Smooth muscle cell (in vitro differentiated cells): ENCODE measurements around the gene PSD. TPM values are rescaled to one million over a fixed set of nuclear protein-coding genes. Genes with fewer than 3 reads are reported as not detected.

Experiments
- DNase-seq: peaks from one replicate; lab custom pipeline; 2025; ENCODE audit not compliant: unreplicated experiment; lab: John Stamatoyannopoulos, UW
- H2AFZ ChIP-seq: fragments of 200-600 bp; sonication (generic); 2 replicates; pipeline ENCODE4 v1.6.0; 2016; ENCODE audit warnings: antibody characterized with exemption, low read depth, mild to moderate bottlenecking
- H3F3A ChIP-seq: fragments of 200-600 bp; sonication (generic); 2 replicates; pipeline ENCODE4 v1.6.0; 2017; ENCODE audit warnings: antibody characterized with exemption, low read depth
- H3K27ac ChIP-seq: fragments of 200-600 bp; sonication (generic); 2 replicates; pipeline ENCODE4 v1.5.1; 2016; ENCODE audit warnings: low read depth, mild to moderate bottlenecking
- H3K27me3 ChIP-seq: fragments of 200-600 bp; sonication (generic); 2 replicates; pipeline ENCODE4 v1.6.1; 2016; ENCODE audit warnings: low read depth, mild to moderate bottlenecking
- H3K36me3 ChIP-seq: fragments of 200-600 bp; sonication (generic); 2 replicates; pipeline ENCODE4 v1.5.1; 2016; ENCODE audit warnings: low read depth
- H3K4me1 ChIP-seq: fragments of 200-600 bp; sonication (generic); 2 replicates; pipeline ENCODE4 v1.5.1; 2016; ENCODE audit warnings: low read depth
- H3K4me2 ChIP-seq: fragments of 200-600 bp; sonication (generic); 2 replicates; pipeline ENCODE4 v1.6.0; 2016; ENCODE audit warnings: mild to moderate bottlenecking
- H3K4me3 ChIP-seq: fragments of 200-600 bp; sonication (generic); 2 replicates; pipeline ENCODE4 v1.5.1; 2016; ENCODE audit warnings: mild to moderate bottlenecking
- H3K79me2 ChIP-seq: fragments of 200-600 bp; sonication (generic); 2 replicates; pipeline ENCODE4 v1.6.0; 2016; ENCODE audit warnings: low read depth, mild to moderate bottlenecking
- H3K9ac ChIP-seq: fragments of 200-600 bp; sonication (generic); 2 replicates; pipeline ENCODE4 v1.6.0; 2016; ENCODE audit warnings: low read depth
- H3K9me3 ChIP-seq: fragments of 200-600 bp; sonication (generic); replicated peaks from 2 replicates; pipeline ENCODE4 v1.5.1; 2016; ENCODE audit warnings: low read depth
- H4K20me1 ChIP-seq: fragments of 200-600 bp; sonication (generic); 2 replicates; pipeline ENCODE4 v1.6.0; 2016; ENCODE audit warnings: low read depth
- CTCF ChIP-seq: fragments of 200-600 bp; sonication (generic); IDR thresholded peaks from 2 replicates; pipeline ENCODE4 v1.5.1; 2017; ENCODE audit warnings: borderline replicate concordance, mild to moderate bottlenecking, antibody characterized with exemption; ENCODE audit not compliant: insufficient read depth, poor library complexity, severe bottlenecking
- WGBS: methylation state at CpG from one replicate; pipeline ENCODE4 v1.1.7; 2016; ENCODE audit warnings: low lambda C conversion rate; 5-methylcytosine and 5-hydroxymethylcytosine counted together
- polyA plus RNA-seq: library from polyadenylated mRNA; unstranded; fragments of >200 nt; fragmentation: Nextera tagmentation; extraction: Ambion mirVana; gene quantifications from 2 replicates; pipeline ENCODE4 v1.2.1, GENCODE V29; 2016
- total RNA-seq: library from RNA; depleted of rRNA; stranded (reverse); fragments of >200 nt; gene quantifications from 2 replicates; pipeline ENCODE4 v1.2.3, GENCODE V29; 2014

The PSD gene
- total and polyA plus RNA-seq, 2 experiments from 2014 or later, result 4.1 to 31.6 TPM

DNA sequence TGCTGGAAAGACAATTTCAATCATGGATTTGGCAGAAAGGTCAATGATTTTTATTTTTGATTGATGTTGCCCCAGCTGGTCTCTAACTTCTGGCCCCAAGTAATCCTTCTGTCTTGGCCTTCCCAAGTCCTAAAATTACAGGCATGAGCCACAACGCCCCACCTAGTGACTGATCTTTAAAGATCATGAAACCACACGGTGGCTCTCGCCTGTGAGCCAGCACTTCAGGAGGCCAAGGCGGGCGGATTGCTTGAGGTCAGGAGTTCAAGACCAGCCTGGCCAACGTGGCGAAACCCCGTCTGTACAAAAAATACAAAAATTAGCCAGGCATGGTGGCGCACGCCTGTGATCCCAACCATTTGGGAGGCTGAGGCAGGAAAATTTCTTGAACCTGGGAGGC is 45.4 kb upstream of the PSD start:
- H3K9me3 ChIP-seq, result no peaks in the 10 kb centered on the region
- no peak overlapping the region for H3K4me2 ChIP-seq
- no peaks in the 10 kb centered on the region for H3F3A ChIP-seq
- WGBS, result 90% methylated on average over 10 of the region's 10 CpGs
- H3K79me2 ChIP-seq, result no peaks in the 10 kb centered on the region
- DNase-seq, result no peak
- no peaks in the 10 kb centered on the region for H4K20me1 ChIP-seq
- H3K36me3 ChIP-seq, result no peaks in the 10 kb centered on the region
- no peak overlapping the region for H3K9ac ChIP-seq
- TF ChIP-seq CTCF, result no peak
- no peak overlapping the region for H3K27ac ChIP-seq
- no peaks in the 10 kb centered on the region for H3K27me3 ChIP-seq
- H3K4me1 ChIP-seq, result peaks cover 10% of the 10 kb centered on the region
- H3K4me3 ChIP-seq, result no peak overlapping the region
- H2AFZ ChIP-seq, result no peak overlapping the region

DNA sequence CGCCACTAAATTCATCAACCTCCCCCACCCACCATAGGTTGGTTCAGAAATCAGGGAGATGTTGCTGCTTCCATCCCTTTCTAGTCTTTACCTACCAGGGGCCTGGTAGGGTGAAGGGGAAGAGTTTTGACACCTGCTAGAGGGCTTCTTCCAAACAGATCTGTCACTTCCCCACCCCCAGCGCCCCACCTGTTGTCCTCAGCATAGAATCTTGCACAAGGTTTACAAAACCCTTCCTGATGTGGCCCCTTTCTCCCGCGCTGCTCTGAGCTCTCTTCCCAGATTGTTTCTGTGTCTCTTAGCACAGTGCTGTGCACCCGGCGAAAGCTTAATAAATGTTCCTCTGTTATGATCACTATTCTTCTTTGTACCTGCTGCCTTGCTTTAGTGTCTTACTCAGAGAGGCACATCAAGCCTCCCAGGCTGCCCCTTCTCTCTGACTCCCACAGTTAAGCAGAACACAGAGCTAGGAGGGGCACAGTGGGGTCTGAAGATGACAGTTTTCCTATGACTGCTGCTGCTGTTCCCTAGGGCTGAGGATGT is 44.0 kb upstream of the PSD start:
- peak overlapping the region; percentile 23 for H3K4me3 ChIP-seq

GRCh38 chr10:102461187-102462054 is 42.8 kb upstream of the PSD start:
- no peaks in the 10 kb centered on the region for H3K27me3 ChIP-seq
- WGBS, result 3% methylated on average over 48 of the region's 54 CpGs
- H3K4me3 ChIP-seq, result peak overlapping the region; percentile 60
- H3K27ac ChIP-seq, result no peak overlapping the region
- no peak overlapping the region for H3K9ac ChIP-seq
- TF ChIP-seq CTCF, result no peak
- peaks cover 10% of the 10 kb centered on the region for H3K4me1 ChIP-seq
- no peaks in the 10 kb centered on the region for H3K79me2 ChIP-seq
- no peaks in the 10 kb centered on the region for H4K20me1 ChIP-seq
- DNase-seq, result peak; percentile 22
- peaks cover 3% of the 10 kb centered on the region for H3F3A ChIP-seq
- peak overlapping the region; percentile 69 for H2AFZ ChIP-seq
- H3K4me2 ChIP-seq, result peak overlapping the region; percentile 97
- H3K9me3 ChIP-seq, result no peaks in the 10 kb centered on the region
- H3K36me3 ChIP-seq, result no peaks in the 10 kb centered on the region

More for the DNA sequence above, 44.0 kb upstream of the PSD start:
- no peaks in the 10 kb centered on the region for H3K36me3 ChIP-seq
- no peaks in the 10 kb centered on the region for H3F3A ChIP-seq
- WGBS, result 70% methylated on average over 6 of the region's 6 CpGs
- no peak for TF ChIP-seq CTCF
- no peak overlapping the region for H2AFZ ChIP-seq
- no peak overlapping the region for H3K9ac ChIP-seq
- peak overlapping the region; percentile 74 for H3K4me2 ChIP-seq
- H4K20me1 ChIP-seq, result no peaks in the 10 kb centered on the region
- no peaks in the 10 kb centered on the region for H3K79me2 ChIP-seq
- no peak overlapping the region for H3K27ac ChIP-seq
- no peaks in the 10 kb centered on the region for H3K27me3 ChIP-seq
- H3K4me1 ChIP-seq, result peaks cover 10% of the 10 kb centered on the region
- no peak for DNase-seq
- no peaks in the 10 kb centered on the region for H3K9me3 ChIP-seq

GRCh38 chr10:102460836-102461186 is 42.2 kb upstream of the PSD start:
- H3K9me3 ChIP-seq, result no peaks in the 10 kb centered on the region
- no peak overlapping the region for H3K9ac ChIP-seq
- no peaks in the 10 kb centered on the region for H3K27me3 ChIP-seq
- WGBS, result 56% methylated on average over 8 of the region's 8 CpGs
- TF ChIP-seq CTCF, result no peak
- no peak for DNase-seq
- H3F3A ChIP-seq, result peaks cover 8% of the 10 kb centered on the region
- H3K4me2 ChIP-seq, result peak overlapping the region; percentile 97
- H4K20me1 ChIP-seq, result no peaks in the 10 kb centered on the region
- H3K4me1 ChIP-seq, result peaks cover 10% of the 10 kb centered on the region
- H2AFZ ChIP-seq, result peak overlapping the region; percentile 69
- peak overlapping the region; percentile 60 for H3K4me3 ChIP-seq
- H3K27ac ChIP-seq, result no peak overlapping the region
- no peaks in the 10 kb centered on the region for H3K79me2 ChIP-seq
- no peaks in the 10 kb centered on the region for H3K36me3 ChIP-seq
